ENCODE data around the gene CENPX.

DNA sequence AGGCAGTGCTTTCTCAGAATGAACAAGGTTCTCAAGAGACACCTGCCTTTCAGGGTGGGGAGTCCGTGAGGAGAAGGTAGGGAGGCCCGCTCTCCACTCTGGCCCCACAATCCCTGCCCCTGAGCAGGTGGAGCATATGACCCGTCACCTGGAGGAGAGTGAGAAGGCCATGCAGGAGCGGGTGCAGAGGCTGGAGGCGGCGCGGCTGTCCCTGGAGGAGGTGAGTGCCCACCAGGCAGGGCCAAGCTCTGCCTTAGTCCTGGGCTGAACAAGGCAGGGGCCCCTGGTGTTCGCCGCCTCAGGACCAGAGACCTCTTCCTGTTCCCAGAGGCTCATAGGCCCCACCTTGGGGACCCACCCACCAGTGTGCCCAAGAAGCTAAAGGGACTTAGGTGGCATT is 6.3 kb upstream of the CENPX start:
- no peak for TF ChIP-seq CTCF (IDR thresholded peaks at IDR 0.05; ENCODE audit: poor library complexity)
- no peak for TF ChIP-seq EZH2 (IDR thresholded peaks at IDR 0.05; ENCODE audit: borderline replicate concordance)
- no peak for TF ChIP-seq EZH2phosphoT487 (IDR thresholded peaks at IDR 0.05; ENCODE audit: low read depth, severe bottlenecking, unreplicated experiment)
